Measurements from ENCODE around the gene PDE4D. TPM values are rescaled to one million over a fixed set of nuclear protein-coding genes. Genes with fewer than 3 reads are reported as not detected.

PDE4D gene
- total and polyA plus RNA-seq, 2 donors (not counting 3 experiments of a cell fraction or from before 2014, with no cell fraction given): 34.5 to 51.2 TPM

- Histone ChIP-seq H3K4me1 (ENCODE audit: control insufficient read depth, extremely low read depth, insufficient read depth, low read length) (peaks cover 11% of the 10 kb centered on the region), H3K9me3 (replicated peaks; ENCODE audit: control insufficient read depth, insufficient read depth, low read length) (no peaks in the 10 kb centered on the region), H3K79me2 (ENCODE audit: control insufficient read depth, insufficient read depth, low read length) (no peaks in the 10 kb centered on the region), H3K27ac (ENCODE audit: insufficient read depth, low read depth, low read length) (no peak overlapping the region), H3K4me2 (ENCODE audit: insufficient read depth, low read length) (no peak overlapping the region), H3K9me1 (replicated peaks; ENCODE audit: control insufficient read depth, extremely low read depth, insufficient read depth, low read length) (no peaks in the 10 kb centered on the region), H3K36me3 (ENCODE audit: control insufficient read depth in 2 of 2, extremely low read depth in 1 of 2, insufficient read depth in 2 of 2, low read length in 2 of 2) (no peaks in the 10 kb centered on the region), H3K27me3 (ENCODE audit: control insufficient read depth in 2 of 2, insufficient read depth in 2 of 2, low read length in 2 of 2) (no peaks in the 10 kb centered on the region), H2AFZ (ENCODE audit: low read depth, low read length) (no peak overlapping the region), H3K9ac (replicated peaks; ENCODE audit: extremely low read depth, insufficient read depth, low read length) (no peak overlapping the region), H3K4me3 (replicated peaks in 1 of 3; ENCODE audit: insufficient read depth in 1 of 3, low read depth in 1 of 3, low read length in 3 of 3) (no peak overlapping the region), H4K20me1 (replicated peaks; ENCODE audit: control insufficient read depth, extremely low read depth, insufficient read depth, low read length) (no peaks in the 10 kb centered on the region)
- CTCF ChIA-PET: interaction anchor here (1.1 to 3.1 kb wide), 8 partner anchors 8 to 183 kb away, joined by 3 to 21 read pairs (median 6); no protein-coding TSS in a partner anchor
- BruUV-seq (replicated peaks): no TSS peak
- intact Hi-C loops (cut with micrococcal nuclease) (loop anchor here (5.0 kb wide), 1 partner anchor 60 kb away; no protein-coding TSS in a partner anchor), dilution Hi-C loops (cut with MboI; ENCODE audit: extremely low pct_ligation_motif_present, low sequenced_read_pairs) (no loop called here)
- POLR2A ChIA-PET: no interaction called here
- no peak for FAIRE-seq
- DNase-seq (ENCODE audit: low read depth, low spot score): no peak
- TF ChIP-seq POLR2AphosphoS5 (IDR thresholded peaks at IDR 0.05; ENCODE audit: insufficient read depth, low read depth, low read length) (no peak), POLR2A (IDR thresholded peaks at IDR 0.05; ENCODE audit: low read depth, low read length) (no peak), GATA2 (IDR thresholded peaks at IDR 0.05; ENCODE audit: insufficient read depth, insufficient read length, low read depth, low read length) (no peak), CTCF (IDR thresholded peaks at IDR 0.05; ENCODE audit: extremely low read depth in 1 of 2, insufficient read depth in 1 of 2, low read depth in 1 of 2, low read length in 2 of 2) (no peak), JUN (IDR thresholded peaks at IDR 0.05; ENCODE audit: borderline replicate concordance, insufficient read depth, insufficient read length, low read depth) (no peak), MYC (IDR thresholded peaks at IDR 0.05; ENCODE audit: low read depth, low read length) (no peak)
Measured at GRCh38 chr5:59357381-59357977, 536.0 kb downstream of the PDE4D start.

Measured in endothelial cell of umbilical vein (primary cell).